Choroid plexus epithelial cell (primary cell): ENCODE data around the gene C5.
A peak's percentile ranks its signal among the peaks of the same experiment; 100 is the strongest.

Experiments used
- DNase-seq: peaks from one replicate; pipeline ENCODE4 v3.0.0-alpha.2; 2010; ENCODE audit warnings: low read depth
- H3K4me3 ChIP-seq: 2 replicates; pipeline ENCODE4 v1.5.1; 2011; ENCODE audit warnings: low read depth, mild to moderate bottlenecking, control low read depth, low read length, moderate library complexity
- CTCF ChIP-seq: conservative IDR thresholded peaks from 2 replicates; pipeline ENCODE4 v1.5.1; 2011; ENCODE audit warnings: low read depth, mild to moderate bottlenecking, control low read depth, inconsistent platforms, low read length, moderate library complexity

Gene C5

GRCh38 chr9:120934281-120934680 lies 115.8 kb downstream of the C5 start:
- no peak overlapping the region for H3K4me3 ChIP-seq
- TF ChIP-seq CTCF: no peak
- DNase-seq: no peak

GRCh38 chr9:120933310-120934055 lies 116.6 kb downstream of the C5 start:
- DNase-seq: no peak
- TF ChIP-seq CTCF: no peak
- no peak overlapping the region for H3K4me3 ChIP-seq

DNA sequence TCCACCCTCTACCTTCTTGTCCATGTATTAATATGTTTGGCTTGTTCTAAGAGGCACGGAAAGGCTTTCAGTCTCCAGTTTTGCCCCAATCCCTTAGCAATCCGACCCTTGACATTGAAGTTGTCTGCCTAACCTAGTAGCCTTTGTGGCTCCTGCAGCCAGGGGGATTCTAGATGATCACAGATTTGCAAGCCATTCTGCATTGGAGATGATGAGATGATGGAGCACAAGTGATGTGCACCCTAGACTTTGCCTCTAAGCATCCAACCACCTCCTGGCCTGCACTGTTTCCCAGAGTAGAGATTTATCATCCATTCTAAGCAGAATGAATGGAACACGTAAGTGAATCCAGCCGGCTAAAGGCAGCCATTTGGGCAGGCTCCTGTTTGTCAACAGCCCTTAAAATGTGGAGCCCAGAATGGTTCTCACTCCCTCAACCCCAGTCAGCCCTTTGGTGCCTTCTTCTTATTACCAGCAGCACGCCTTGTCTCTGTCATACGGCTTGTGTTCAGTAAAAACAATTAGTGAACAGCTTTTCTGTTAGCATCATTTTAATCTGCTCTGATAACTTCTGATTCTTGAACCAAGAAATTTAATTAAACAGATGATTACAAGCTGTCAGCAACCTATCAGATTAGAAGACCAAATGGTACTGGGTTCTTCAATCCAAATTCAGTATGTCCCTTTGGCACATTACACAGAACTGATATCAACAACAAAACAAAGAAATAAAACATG lies 117.8 kb downstream of the C5 start:
- no peak for DNase-seq
- H3K4me3 ChIP-seq: no peak overlapping the region
- no peak for TF ChIP-seq CTCF

DNA sequence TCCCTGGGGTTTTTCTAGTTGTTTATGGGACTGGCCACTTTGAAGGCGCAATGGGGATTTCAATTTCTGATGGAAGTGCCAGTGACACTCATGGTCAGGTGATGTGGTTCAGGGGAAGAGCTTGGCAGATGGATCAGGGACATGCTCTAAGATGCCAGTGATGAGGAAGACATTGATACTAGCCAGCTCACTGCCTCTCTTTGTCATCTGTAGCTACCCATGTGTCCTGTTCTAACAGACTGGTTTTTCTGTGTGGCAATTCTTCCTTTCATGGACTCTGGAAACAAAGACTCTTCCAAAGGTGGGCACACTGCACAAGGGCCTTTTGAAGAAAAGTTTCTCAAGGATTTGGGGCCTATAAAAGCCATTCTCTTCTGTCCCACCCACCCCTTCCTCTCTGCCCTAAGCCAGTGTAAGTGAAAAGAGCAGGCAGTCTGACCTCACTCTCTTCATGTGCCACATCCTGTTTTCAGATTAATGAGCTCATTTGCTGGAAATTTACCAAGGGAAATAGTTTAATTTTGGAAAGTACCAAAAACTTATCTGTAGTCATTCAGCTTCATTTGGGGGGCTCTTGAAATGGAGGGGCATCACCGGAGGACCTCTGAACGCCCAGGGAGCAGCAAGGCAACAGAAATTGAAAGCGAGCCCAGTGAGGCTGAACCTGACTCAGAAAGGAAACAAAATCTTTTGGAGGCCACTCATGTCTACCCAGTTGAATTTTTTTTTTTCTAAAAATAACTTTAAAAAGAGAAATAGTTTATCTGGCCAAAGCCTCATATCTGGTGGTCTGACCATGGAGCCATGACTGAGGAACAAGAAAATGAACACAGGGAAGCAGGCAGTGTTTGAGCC lies 118.6 kb downstream of the C5 start:
- no peak for TF ChIP-seq CTCF
- DNase-seq: peak; percentile 72
- no peak overlapping the region for H3K4me3 ChIP-seq

DNA sequence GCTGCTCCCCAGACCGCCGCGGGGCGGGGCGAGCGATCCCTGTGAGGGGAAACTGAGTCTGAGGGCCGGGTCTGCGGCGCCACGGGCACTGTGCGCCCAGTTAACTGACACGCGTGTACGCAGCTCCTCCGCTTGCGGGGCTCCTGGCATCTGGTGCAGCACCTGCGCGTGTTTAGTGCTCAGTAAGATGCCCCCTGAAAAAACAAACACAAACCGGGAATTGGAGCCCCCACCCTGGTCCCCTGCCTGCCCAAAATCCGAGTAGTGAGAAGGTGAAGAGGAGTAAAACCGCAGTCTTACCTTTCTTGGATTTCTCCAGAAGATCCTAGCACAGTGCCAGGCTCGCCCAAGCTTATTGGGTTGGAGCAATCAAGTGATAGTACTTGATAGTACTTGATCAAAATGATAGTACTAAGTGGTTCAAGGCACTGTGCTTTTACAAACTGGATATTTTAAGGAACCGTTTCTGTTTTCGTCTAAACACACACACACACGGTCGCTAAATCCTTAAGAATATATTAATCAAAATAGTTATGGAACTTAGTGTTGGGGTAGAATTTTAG lies 120.8 kb downstream of the C5 start:
- H3K4me3 ChIP-seq: peak overlapping the region; percentile 65
- DNase-seq: no peak
- no peak for TF ChIP-seq CTCF

DNA sequence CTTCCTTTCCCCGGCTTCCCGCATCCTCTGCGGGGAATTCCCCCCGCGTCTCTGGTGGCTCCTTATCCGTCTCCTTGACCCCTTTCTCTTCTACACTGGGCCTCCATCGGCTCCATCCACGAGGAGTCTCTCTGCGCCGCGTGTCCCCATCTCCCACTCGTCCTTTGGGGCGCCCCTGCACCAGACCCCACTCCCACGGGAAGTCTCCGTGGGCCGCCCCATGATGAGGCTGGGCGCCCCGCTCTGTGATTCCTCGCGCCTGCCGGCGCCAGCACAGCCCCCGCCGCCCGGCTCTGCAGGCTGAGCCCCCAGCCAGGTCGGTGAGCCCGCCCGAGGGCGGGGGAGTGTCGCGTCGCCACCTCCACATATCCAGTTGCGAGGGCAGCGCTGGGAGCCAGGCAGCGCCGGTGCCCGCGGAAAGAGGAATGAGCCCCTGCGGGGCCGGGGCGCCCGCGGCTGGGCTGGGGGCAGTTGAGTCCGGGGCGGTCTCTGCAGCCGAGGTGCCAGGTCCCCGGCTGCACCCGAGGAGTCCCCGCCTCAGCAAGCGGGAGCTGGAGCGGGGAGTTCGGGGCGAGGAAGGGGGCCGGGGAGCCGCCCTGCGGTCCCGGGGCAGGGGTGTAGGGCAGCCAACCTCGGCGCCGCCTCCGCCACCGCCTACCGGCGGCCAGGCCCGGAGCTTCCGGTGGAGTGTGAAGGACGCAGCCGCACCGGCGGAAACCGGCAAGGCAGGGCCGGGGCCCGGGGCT lies 121.4 kb downstream of the C5 start:
- peak overlapping the region; percentile 65 for H3K4me3 ChIP-seq
- TF ChIP-seq CTCF: no peak
- peak; percentile 45 for DNase-seq
